GM21737 (cell line): ENCODE data around the gene MTRF1L.

ENCODE experiments used
- ATAC-seq: cut with Tn5 transposase; IDR thresholded peaks from one replicate; pipeline ENCODE4 v1.9.1; 2021; ENCODE audit warnings: mild to moderate bottlenecking, moderate library complexity; ENCODE audit not compliant: unreplicated experiment

Gene MTRF1L, protein sequence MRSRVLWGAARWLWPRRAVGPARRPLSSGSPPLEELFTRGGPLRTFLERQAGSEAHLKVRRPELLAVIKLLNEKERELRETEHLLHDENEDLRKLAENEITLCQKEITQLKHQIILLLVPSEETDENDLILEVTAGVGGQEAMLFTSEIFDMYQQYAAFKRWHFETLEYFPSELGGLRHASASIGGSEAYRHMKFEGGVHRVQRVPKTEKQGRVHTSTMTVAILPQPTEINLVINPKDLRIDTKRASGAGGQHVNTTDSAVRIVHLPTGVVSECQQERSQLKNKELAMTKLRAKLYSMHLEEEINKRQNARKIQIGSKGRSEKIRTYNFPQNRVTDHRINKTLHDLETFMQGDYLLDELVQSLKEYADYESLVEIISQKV

DNA sequence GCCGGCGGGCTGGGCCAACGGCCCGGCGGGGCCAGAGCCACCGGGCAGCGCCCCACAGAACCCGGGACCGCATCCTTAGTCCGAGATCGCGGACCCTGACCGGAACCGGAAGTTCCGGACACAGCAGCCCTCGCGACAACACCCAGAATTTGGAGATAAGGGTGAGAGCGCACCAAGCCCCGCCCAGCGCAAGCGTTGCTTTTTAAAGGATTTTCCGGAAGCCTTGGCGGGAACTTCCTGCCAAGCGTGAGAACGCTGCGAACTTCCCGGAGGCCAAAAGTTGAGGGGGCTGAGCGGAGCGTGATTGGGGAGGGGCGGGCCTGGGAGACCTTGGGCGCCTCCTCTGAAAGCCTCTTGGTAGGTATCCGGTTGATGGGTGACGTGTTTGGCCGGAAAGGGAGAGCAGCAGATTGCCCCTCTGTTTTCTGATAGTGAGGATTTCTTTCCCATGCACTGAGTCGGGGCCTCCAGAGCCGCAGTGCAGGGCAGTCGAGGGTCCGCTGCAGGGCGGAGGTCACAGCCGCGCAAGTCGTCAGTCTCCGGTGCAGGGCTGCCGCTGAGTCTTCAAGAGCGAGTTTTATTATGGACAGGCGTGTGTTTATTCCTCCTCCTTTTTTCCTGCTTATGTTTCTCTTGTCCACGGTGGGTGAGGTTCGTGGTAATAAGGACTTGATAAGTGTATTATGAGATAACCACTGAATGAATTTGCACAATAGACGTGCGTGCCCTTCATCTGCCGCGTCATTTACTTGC is at the start of gene MTRF1L:
MTRF1L (minus strand) TSS at position 97 of the 753 bp plus-strand sequence; CDS start at position 73, 24 bp downstream.
- ATAC-seq = peak; percentile 93

DNA sequence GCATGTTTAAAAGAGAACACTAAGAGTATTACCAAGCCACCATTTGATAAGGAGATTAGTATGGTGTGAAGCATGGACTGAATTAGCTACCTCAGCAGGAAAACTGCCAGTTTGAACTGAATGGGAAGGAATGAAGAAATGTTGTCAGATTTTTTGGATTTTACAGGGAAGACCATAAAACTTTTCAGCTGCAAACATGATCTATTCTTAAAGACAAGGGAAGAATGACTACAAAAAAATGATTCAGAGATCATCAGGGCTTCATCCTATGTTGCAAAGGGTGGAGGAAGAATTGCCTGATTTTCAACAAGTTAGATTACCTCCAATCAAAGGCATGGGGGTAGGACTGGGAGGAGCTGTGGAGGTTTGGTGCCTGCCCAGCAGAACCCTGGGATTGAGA is 49.3 kb upstream of the MTRF1L start:
- no peak for ATAC-seq

DNA sequence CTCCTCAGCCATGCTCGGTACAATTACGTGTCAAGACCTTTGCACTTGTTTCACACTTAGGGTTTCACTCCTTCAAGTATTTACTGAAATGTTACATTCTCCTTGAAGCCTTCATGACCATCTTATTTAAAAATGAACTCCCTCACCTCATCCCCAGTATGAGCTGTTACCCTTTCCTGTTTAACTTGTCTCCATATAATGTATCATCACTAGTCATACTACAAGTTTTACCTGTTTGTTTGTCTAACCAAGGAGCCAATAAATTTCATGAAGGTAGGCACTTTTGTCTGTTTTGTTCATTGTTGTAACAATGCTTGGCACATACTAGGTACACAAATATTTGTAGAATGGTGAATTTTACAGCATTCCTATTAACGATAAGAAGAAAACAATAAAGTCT is 46.1 kb upstream of the MTRF1L start:
- ATAC-seq = no peak

DNA sequence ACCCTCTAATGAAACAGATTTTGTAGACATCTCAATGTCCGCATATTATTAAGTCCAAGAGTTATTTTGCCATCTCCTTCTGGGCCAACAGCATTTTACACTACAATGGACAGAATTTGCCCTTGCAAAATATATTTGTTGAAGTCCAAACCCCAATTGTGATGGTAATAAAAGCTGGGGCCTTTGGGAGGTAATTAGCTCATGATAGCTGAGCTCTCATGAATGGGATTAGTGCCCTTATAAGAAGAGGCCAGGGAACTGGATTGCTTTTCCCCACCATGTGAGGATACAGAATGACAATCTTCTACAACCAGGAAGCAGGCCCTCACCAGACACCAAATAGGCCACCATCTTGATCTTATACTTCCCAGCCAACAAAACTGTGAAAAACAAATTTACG is 44.9 kb upstream of the MTRF1L start:
- no peak for ATAC-seq

DNA sequence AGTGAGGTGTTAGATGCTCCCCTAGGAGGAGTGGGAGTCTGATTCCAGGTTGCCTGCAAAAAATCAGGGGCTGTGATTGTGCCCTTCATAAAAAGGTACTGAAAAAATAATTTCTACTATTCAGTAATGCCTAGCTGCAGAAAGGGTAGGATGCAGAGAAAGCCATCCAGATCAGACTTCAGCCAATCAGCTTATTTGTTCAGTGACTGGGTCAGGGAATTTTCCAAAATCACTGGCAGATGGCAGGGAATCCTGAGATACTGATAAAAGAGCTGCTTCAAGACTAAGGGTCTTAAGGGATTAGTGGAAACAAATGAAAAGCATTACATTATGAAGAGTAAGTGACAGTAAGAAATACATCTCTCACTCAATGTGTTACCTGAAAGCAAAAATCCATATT is 42.8 kb upstream of the MTRF1L start:
- ATAC-seq = no peak

DNA sequence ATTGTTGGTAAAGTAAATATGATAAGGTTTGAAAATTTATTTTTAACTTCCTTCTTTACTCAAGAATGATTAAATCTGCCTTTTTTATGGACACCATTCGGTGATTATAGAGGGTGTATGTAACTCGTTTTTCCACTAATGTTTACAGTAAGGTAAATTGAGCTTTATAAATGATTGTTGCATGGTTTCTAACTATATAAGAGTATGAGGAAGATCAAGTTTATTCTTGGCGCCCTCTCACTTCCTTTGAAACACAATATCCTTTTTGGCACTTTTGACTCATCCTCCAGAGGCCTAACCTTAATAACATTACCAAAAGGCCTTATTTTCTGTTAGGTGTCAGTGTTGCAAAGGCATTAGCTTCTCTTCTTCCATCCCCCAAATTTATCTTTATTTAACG is 41.8 kb upstream of the MTRF1L start:
- ATAC-seq = no peak

DNA sequence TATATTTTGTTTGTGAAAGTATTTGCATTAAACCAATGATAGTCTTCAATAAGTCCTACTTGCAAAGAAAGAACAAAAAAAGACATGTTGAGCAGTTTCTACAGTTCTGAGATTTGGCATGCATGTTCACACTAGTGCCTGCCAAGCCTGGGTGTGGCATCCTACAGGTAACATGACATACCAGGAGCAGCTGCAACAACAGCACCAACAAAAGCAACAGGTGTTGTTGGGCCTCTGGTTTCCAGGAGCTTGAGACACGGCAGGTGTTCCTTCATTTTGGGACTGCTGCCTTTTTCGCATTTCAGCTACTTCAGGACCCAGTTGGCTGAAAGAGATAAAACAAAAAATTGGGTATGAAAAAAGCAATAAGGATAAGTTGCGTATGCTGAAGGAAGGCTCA is 41.2 kb upstream of the MTRF1L start:
- no peak for ATAC-seq

DNA sequence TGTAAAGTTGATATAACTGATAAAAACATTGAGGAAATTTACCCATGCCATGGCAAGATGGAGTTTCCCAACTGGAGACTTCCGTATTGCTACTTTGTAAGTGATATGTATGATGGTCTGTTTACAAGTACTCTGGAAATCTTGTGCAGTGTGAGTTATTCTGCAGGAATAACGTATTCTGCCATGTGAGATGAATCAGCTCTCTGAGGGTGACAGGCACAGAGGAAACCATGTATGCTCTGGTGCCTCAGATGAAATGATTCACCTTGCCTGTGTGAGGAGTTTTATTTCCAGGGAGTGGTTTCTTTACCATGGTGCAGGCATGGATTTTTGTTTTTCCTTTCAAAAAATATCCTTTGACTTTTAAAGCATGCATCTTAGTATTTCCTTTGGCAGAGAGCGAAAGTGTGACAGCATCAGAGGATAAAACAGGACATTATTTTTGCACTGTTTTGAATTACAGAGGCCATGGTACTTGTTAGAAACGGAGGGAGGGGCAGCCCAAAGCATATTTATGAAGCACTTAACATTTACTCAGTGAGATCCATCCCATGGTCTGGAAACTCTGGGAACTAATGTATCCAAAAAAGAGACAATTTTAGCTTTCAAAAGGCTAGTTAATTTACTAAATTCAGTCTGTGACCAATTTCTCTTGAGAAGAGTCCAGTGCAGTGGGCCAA is 36.0 kb upstream of the MTRF1L start:
- ATAC-seq = no peak

DNA sequence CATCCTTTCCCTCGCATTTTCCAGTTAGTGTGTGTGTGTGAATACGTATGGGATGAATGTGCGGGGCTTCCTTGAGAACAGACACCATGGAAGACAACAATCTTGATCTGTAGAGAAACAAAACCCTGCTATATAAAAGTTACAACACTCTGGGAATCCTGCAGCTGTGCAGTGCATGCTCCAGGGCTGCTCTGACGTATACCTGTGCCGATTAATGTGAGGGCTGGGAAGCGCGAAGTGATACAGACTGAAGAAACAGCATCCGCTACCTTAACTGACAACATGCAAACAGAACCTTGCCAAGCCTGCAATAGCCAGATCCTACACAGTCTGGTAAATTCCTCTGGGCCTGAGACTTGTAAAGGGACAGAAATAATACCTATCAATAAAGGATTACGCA is 31.6 kb upstream of the MTRF1L start:
- ATAC-seq = no peak

DNA sequence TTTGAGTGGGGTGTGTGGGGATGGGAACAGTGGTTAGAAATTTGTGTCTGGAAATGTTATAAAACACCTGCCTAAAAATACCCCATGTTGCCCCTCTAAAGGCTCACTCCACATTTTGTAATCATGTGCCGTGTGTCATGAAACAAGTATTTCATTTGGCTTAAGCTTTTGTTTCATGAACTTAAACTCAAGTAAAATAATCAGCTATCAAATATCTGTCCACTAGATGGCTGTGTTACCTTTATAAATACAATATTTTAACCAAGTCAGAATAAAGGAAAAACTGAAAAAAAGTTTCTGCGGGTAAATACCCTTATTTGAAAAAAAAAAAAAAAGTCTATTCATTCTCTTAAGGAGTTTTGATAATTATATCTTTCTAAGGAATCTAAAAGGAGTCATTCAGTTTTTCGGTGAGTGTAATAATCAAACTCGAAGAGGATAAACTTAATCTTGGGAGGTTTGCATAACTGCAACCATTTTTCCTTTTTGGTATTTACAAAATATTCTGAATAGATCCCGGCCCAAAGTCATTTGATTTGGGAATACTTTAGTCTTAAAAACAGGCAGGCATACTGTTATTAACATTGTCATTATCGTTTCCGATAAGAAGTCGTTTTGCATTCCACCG is 29.9 kb upstream of the MTRF1L start:
- ATAC-seq = no peak

DNA sequence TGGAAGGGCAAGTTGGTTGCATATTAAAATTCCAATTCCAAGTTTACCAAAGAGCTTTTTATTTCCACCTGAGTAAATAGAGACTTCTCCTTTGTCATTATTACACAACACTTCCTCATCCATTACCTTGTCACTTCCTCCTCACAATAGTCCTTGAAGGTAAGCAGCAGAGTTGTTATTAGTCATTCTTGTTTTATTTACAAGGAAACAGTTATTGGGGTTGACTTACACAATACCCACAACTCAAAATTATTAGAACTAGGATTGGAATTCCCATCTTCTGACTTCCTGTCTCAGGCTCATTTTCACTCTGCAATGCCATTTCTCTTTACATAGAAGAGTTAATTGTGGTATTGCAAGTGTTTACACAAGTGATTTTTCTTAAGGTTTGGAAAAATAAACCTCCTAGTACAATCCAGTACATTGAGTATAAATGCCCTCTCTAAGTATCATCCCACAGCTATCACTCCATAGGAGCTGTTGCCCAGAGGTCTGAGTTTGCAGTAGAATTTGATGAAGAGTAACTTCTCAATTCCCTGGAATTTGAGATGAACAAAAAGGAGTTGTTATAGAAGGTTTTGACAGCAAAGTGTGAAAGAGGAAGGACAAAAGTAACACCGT is 28.9 kb upstream of the MTRF1L start:
- ATAC-seq = no peak

DNA sequence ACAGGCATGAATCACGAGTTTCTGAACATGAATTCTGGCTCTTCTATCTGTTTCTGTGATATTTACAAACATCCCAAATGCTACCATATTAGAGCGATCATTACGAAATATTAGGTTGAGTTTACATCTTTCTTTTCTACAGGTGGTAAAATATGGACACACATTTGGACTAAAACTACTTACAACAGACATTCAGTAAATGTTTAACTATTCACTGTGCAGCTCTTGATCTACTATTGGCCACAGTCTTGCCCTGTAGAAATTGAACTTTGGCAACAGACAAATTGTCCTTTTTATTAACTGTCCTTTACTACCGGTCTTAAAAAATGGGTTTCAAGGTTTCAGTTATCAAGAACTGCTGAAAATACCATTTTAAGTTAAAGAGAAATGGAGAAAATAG is 26.5 kb upstream of the MTRF1L start:
- no peak for ATAC-seq

DNA sequence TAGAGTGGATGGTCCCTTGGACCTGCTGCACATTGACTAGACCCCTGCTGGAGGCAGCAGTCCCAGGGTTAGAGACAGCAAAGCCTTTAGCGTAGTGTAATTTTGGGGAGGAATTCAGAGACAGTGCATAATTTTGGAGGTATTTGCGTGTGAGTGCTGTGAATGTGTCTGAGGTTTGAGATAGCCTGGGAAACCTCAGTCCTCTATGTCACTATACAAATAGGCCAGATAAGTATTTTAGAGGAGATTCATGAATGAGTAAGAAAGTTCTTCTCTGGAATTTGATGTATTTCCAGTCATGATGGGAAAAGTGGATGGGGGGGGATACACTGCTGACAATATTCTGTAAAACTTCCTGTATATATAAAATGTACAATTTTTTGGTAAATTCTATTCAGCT is 25.8 kb upstream of the MTRF1L start:
- ATAC-seq = no peak

DNA sequence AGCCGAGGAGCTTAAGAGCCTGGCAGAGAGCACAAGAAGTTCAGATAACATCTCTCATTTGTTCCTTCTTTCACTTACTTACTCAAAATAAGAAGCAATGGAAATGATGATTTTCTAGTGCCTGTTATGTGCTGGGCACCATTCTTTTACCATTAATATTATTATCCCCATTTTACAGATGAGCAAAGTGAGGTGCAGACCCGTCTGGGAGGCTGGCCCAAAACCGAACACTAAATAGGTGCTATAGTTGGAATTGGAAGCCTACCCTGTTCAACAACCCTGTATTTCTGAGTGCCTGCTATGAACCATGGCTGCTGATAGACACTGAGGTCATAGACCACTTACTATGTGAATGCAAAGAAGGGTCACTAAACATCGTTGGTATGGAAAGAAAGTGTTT is 25.0 kb upstream of the MTRF1L start:
- no peak for ATAC-seq

DNA sequence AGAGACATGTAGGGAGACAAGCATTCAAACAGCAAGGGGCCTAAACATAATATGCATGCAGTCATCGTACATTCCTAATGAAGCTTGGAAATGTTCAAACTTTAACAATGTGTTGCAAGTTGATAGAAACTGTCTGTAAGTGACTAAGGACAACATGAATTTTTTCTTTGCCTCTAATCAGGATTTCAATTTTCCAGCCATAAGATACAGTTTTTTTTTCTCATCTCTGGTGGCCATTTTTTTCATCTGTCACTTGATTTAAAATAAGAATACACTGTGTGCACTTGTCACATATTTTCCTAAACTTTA is 22.2 kb upstream of the MTRF1L start:
- ATAC-seq = no peak

DNA sequence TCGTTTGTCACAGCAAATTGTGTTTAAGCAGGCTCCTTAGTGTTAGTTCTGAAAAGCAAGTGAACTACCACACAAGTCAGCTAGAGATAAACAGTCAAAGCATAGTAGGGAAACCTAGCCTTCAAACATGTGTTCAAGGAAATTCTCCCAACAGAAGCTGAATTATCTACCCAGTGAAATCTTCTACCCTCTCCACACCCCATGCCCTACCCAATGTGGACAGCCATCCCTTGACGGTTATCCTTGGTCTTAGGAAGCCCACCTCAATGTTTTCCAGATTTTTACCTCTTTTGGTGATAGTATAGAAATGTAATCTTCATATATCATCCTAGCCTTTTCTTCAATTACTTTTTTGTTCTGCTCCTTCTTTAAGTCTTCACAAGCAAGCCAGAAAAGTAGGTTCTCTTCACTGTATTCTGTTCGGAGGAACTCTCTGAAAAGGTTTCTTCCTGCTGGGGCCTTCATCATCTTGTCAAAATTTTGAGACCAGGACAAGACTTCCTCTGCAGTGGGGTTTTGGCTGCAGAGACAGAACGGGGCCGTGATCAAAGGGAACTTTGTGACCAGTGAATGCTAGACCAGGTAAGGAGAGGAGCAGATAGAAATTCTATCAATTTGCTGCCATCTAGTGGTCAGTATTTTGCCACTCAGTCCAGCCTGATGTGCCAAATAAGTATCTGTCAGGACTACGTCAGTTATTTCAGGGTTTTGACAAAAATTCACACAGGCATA is 21.6 kb upstream of the MTRF1L start:
- peak; percentile 94 for ATAC-seq

DNA sequence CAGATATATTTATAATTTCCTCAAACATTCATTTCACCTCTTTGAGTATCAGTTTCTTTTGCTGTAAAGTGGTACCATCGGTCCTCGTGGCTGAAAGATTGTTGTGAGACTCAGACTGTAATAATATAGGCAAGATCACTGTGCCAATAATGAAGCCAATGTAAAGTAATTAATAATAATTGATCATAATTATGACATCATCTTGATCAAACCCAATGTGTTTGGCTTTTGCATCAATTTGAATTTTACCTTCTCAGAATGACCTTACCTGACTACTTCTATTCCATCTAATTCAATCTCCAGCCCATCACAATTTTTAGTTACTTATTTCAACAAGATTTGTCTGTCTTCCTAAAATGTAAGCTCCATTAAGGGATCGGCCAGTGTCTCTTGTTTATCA is 15.8 kb upstream of the MTRF1L start:
- ATAC-seq = no peak

DNA sequence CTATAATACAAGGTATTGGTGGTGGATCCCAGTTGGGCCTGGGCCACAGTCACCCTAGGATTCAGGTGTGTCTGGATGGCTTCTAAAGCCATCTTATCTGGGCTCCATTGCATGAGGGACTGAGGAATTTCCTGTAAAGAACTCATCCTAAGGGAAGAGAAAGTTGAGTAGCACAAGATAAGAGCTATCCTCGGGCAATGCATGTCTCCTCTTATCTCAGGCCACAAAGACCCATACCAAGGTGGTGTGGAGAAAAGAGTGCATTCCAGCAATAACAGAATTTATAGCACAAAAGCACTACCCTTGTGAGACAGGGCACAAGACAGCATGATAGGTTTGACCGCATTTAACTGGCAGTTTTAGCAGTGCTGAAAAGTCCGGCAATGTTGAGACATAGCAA is 14.3 kb upstream of the MTRF1L start:
- no peak for ATAC-seq

DNA sequence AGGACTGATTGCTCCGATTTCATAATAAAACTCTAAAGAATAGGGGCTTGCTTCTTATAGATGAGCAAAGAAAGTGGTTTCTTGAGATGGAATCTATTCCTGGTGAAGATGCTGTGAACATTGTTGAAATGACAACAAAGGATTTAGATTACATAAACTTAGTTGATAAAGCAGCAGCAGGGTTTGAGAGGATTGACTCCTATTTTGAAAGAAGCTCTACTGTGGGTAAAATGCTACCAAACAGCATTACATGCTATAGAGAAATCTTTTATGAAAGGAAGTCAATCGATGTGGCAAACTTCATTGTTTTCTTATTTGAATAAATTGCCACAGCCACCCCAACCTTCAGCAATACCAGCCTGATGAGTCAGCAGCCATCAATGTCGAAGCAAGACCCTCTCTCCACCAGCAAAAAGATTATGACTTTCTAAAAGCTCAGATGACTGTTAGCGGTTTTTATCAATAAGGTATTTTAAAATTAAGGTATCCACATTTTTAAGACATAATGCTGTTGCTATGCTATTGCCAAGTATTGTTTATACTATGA is 12.7 kb upstream of the MTRF1L start:
- no peak for ATAC-seq

DNA sequence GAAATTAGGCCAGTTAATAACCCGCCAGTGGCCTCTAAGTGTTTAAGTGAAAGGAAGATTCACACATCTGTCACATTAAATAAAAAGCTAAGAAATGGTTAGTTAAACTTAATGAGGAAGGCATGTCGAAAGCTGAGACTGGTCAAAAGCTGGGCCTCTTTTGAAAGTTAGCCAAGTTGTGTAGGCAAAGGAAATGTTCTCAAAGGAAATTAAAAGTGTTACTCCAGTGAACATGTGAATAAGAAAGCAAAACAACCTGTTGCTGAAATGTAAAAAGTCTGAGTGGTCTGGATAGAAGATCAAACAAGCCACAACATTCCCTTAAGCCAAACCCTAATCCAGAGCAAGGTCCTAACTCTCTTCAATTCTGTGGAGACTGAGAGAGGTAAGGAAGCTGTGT is 10.9 kb upstream of the MTRF1L start:
- ATAC-seq = no peak
